ENCODE results near the gene NMRAL1.

Gene NMRAL1

DNA sequence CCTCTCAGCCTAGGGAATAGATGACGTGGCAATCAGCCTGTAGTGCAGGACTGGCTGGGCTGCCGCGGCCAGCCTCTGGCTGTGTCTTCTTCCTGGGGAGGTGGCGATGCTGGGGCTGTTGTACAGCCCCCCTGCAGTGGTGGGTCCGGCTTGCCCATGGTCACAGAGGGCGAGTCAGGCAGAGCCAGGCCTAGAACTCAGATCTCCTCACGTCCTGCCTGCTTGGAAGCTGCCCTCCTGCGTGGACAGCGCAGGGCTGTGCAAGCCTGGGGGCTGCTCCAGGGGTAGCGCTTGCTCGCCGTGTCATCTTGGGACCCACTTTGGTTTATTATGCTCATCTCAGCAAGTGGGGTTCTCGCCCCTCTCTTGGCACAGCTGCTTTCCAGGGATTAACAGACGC is 19.3 kb downstream of the NMRAL1 start:
- no peak overlapping the region for H3K4me3 ChIP-seq (ENCODE audit: low read length)
- TF ChIP-seq, protein P1, sequence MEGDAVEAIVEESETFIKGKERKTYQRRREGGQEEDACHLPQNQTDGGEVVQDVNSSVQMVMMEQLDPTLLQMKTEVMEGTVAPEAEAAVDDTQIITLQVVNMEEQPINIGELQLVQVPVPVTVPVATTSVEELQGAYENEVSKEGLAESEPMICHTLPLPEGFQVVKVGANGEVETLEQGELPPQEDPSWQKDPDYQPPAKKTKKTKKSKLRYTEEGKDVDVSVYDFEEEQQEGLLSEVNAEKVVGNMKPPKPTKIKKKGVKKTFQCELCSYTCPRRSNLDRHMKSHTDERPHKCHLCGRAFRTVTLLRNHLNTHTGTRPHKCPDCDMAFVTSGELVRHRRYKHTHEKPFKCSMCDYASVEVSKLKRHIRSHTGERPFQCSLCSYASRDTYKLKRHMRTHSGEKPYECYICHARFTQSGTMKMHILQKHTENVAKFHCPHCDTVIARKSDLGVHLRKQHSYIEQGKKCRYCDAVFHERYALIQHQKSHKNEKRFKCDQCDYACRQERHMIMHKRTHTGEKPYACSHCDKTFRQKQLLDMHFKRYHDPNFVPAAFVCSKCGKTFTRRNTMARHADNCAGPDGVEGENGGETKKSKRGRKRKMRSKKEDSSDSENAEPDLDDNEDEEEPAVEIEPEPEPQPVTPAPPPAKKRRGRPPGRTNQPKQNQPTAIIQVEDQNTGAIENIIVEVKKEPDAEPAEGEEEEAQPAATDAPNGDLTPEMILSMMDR (conservative IDR thresholded peaks at IDR 0.05; ENCODE audit: low read depth, low read length) = no peak
- no peak for DNase-seq (ENCODE audit: low read depth)

DNA sequence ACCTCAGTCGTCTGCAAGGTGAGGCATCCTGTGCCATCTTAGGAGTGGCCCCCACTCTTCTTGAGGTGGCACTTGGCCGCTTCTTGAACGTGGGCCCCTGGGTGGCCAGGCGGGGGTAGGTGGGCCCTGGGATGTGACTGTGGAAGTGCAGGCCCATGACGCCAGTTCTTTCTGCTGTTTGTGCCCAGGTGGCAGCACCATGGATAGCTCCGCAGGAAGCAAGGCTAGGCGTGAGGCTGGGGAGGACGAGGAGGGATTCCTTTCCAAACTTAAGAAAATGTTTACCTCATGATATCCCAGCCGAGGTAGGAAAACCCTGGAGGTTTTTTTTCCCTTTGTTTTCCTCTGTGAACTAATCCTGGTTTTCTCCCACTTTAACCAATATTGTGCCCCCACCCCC is 19.8 kb downstream of the NMRAL1 start:
- DNase-seq (ENCODE audit: low read depth) = no peak
- TF ChIP-seq, protein P1 (conservative IDR thresholded peaks at IDR 0.05; ENCODE audit: low read depth, low read length) = no peak
- no peak overlapping the region for H3K4me3 ChIP-seq (ENCODE audit: low read length)

DNA sequence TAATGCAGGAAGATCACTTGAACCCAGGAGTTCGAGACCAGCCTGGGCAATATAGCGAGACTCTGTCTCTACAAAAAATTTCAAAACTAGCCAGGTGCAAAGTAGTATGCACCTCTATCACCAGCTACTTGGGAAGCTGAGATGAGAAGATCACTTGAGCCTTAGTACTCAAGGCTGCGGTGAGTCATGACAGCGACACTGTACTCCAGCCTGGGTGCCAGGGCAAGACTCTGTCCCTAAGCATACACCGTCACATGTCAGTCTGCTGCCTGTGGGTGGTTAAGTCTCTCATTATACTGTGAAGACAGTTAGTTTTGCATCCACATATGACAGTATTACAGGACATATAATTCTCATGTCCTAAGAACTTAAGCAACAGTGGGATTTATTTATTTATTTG is 21.8 kb downstream of the NMRAL1 start:
- TF ChIP-seq, protein P1 (conservative IDR thresholded peaks at IDR 0.05; ENCODE audit: low read depth, low read length) = no peak
- H3K4me3 ChIP-seq (ENCODE audit: low read length) = no peak overlapping the region
- no peak for DNase-seq (ENCODE audit: low read depth)

DNA sequence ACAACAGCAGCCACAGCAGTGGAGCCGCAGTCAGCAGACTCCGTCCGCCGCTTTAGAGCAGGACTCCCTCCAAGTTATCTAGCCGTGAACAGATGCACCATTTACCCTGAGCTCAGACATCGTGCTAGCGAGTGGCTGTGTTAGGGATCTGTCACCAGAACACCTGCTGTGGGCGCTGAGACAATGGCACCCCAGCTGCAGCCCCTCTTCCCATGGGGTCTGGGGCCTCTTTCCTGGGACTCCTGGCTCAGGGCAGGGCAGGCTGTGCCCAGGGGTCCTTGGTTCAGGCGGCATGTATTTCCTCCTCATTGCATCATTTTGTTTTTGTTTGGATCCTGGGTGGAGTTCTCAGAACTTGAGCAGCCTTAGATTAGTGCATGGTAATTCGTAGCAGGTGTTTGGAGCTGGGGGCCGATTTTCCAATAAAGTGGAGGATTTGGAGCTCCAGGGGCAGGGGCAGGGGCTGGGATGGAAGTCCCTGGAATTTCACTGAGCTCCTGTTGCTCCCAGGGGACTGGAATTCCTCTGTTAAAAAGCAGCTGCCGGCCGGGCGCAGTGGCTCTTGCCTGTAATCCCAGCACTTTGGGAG is 23.4 kb downstream of the NMRAL1 start:
- no peak overlapping the region for H3K4me3 ChIP-seq (ENCODE audit: low read length)
- TF ChIP-seq, protein P1 (conservative IDR thresholded peaks at IDR 0.05; ENCODE audit: low read depth, low read length) = no peak
- no peak for DNase-seq (ENCODE audit: low read depth)

DNA sequence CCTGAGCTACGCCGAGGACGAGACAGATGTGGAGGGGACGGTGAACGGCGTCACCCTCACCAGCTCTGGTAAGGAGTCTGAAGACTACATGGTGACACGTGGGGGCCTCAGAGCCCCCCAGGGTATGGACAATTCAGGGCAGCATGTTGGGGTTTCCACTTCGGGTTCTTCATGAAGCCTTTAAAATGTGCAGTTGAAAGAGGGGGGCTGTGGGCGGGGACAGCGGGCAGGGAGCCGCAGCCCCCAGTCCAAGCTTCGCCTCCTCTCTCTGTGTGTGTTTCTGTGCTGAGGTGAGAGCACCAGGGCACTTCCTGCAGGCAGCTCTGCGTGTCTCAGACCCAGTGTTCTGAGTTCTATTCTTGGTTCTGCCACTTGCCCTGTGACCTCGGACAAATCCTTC is 24.0 kb downstream of the NMRAL1 start:
- TF ChIP-seq, protein P1 (conservative IDR thresholded peaks at IDR 0.05; ENCODE audit: low read depth, low read length) = no peak
- no peak overlapping the region for H3K4me3 ChIP-seq (ENCODE audit: low read length)
- DNase-seq (ENCODE audit: low read depth) = no peak

DNA sequence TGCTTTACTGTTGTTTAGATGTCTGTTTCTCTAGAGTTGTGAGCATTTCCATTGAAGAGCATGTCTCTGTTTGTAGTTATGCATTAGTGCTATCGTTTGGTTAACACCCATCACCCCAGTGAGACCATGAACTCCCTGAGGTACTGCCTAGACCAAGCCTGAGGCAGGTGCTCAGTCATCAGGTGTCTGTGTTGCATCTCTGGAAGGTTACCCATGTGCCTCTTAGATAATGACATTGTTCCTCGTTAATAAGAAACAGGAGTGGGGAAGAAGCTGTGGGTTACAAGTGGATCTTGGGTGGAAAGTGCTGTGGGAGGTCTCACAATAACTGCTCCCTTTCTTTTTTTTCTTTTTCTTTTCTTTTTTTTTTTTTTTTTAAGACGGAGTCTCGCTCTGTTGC is 30.4 kb downstream of the NMRAL1 start:
- no peak for DNase-seq (ENCODE audit: low read depth)
- TF ChIP-seq, protein P1 (conservative IDR thresholded peaks at IDR 0.05; ENCODE audit: low read depth, low read length) = no peak
- H3K4me3 ChIP-seq (ENCODE audit: low read length) = no peak overlapping the region

DNA sequence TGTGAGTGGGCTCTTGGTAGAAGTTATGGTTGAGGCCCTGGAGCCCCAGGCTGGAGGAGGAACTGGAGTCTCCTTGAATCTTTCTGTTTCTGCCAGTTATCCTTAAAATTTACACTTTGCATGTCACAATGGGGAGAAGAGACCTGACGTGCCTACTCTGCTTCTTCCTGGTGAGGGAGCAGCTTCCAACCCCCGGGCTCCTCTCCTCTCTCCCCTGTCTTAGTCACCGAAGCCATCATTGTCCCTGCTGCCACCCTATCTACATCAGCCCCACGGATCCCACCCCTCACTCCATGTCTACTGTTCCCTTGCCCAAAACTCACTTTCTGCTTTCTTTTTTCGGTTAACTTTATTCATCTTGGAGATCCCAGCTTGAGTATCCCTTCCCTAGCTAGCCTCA is 31.2 kb downstream of the NMRAL1 start:
- no peak overlapping the region for H3K4me3 ChIP-seq (ENCODE audit: low read length)
- DNase-seq (ENCODE audit: low read depth) = no peak
- TF ChIP-seq, protein P1 (conservative IDR thresholded peaks at IDR 0.05; ENCODE audit: low read depth, low read length) = no peak
